Natural killer cell (primary cell): Measurements from ENCODE around the gene CCDC97. TPM values are rescaled to one million over a fixed set of nuclear protein-coding genes. Genes with fewer than 3 reads are reported as not detected.

Experiments used
- ATAC-seq, 3 donors: fragments of 150-1000 bp in 2 of 3; fragments of 200-7000 bp in 1 of 3; cut with Tn5 transposase; 1 replicate in 1 of 3; 2 replicates in 2 of 3; pipeline ENCODE4 v1.10.0; 2021; ENCODE audit warnings: mild to moderate bottlenecking in 2 of 3, moderate library complexity in 2 of 3
- DNase-seq, 2 donors: peaks; one replicate each; pipeline versions ENCODE4 v3.0.0 to v3.0.0-alpha.2; 2013 to 2021; ENCODE audit warnings: mixed read lengths in 1 of 2
- H3K27ac ChIP-seq: one replicate; pipeline ENCODE4 v1.5.1; 2013; ENCODE audit warnings: mild to moderate bottlenecking, low read length
- H3K27me3 ChIP-seq: one replicate; pipeline ENCODE4 v1.6.1; 2013; ENCODE audit warnings: low read length; ENCODE audit not compliant: control insufficient read depth, insufficient read depth
- H3K36me3 ChIP-seq: one replicate; pipeline ENCODE4 v1.6.1; 2013; ENCODE audit warnings: low read length; ENCODE audit not compliant: control insufficient read depth, insufficient read depth
- H3K4me1 ChIP-seq: one replicate; pipeline ENCODE4 v1.6.1; 2013; ENCODE audit warnings: low read length; ENCODE audit not compliant: control insufficient read depth, insufficient read depth
- H3K4me3 ChIP-seq: one replicate; pipeline ENCODE4 v1.5.1; 2013; ENCODE audit warnings: low read length
- H3K9me3 ChIP-seq: one replicate; pipeline ENCODE4 v1.6.1; 2013; ENCODE audit warnings: low read length; ENCODE audit not compliant: control insufficient read depth, insufficient read depth
- H3K27ac Mint-ChIP-seq, 2 donors: one replicate each; pipeline ENCODE4 v1.8.0; 2022; ENCODE audit warnings: mild to moderate bottlenecking in 2 of 2, mixed read lengths in 2 of 2, moderate library complexity in 1 of 2
- H3K27me3 Mint-ChIP-seq, 2 donors: one replicate each; pipeline ENCODE4 v1.8.0; 2022; ENCODE audit warnings: low read depth in 2 of 2, mixed read lengths in 2 of 2
- H3K36me3 Mint-ChIP-seq: one replicate; pipeline ENCODE4 v1.8.0; 2022; ENCODE audit warnings: mixed read lengths
- H3K4me1 Mint-ChIP-seq, 2 donors: one replicate each; pipeline ENCODE4 v1.8.0; 2022; ENCODE audit warnings: mixed read lengths in 2 of 2
- H3K4me3 Mint-ChIP-seq: one replicate; pipeline ENCODE4 v1.8.0; 2022; ENCODE audit warnings: mild to moderate bottlenecking, moderate library complexity, mixed read lengths
- H3K9me3 Mint-ChIP-seq, 2 donors: one replicate each; pipeline ENCODE4 v1.8.0; 2022; ENCODE audit warnings: mixed read lengths in 2 of 2
- WGBS: methylation state at CpG from one replicate; pipeline ENCODE4 v1.1.7; 2013; ENCODE audit warnings: missing lambda C conversion rate; ENCODE audit not compliant: insufficient coverage; 5-methylcytosine and 5-hydroxymethylcytosine counted together
- intact Hi-C: fragments of 100-400 bp; cut with micrococcal nuclease; formaldehyde crosslinking; loops from one replicate; pipeline ENCODE4 v1.14.2; 2022
- total RNA-seq, 4 donors: library from RNA; stranded (reverse); fragments of 120-200 nt in 1 of 4; gene quantifications; one replicate each; pipeline versions ENCODE4 v1.2.3 to v1.2.4, GENCODE V29; 2013 to 2022
- TF ChIP-seq, protein P1 (sequence below): fragments of 200-600 bp; IDR thresholded peaks from one replicate; pipeline ENCODE4 v1.8.0; 2022; ENCODE audit warnings: antibody characterized with exemption

CCDC97 gene
- total RNA-seq, 3 donors from 2014 or later (not counting 1 experiment from before 2014, with no cell fraction given), result 41.1 to 44.3 (median 44.0) TPM

DNA sequence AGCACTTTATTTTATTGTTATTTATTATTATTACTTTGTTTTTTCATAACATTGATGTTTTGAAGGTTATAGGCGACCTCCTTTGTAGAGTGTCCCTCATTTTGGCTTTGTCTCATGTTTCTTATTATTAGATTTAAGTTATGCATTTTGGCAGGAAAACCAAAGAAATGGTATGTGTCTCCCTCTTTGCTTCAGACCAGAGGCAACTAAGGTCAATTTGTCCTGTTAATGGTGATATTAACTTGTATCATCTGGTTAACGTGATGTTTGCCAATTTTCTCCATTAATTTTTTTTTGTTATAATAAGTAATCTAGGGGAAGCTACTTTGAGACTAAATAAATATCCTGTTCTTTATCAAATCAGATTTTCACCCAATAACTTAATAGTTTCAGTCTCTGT, 62.5 kb downstream of the CCDC97 start:
- ATAC-seq (no peak), DNase-seq (no peak)
- Histone ChIP-seq H3K36me3 (no peaks in the 10 kb centered on the region), H3K27me3 (no peaks in the 10 kb centered on the region), H3K27ac (no peak overlapping the region), H3K4me3 (no peak overlapping the region), H3K4me1 (peaks cover 15% of the 10 kb centered on the region), H3K9me3 (no peaks in the 10 kb centered on the region)
- no peaks in the 10 kb centered on the region for H3K9me3 Mint-ChIP-seq
- no peak overlapping the region for H3K27ac Mint-ChIP-seq
- no peaks in the 10 kb centered on the region for H3K36me3 Mint-ChIP-seq
- H3K4me1 Mint-ChIP-seq, result peaks cover 9 to 24% of the 10 kb centered on the region in 2 donors
- no peak overlapping the region for H3K4me3 Mint-ChIP-seq
- 100% methylated on average over 1 of the region's 2 CpGs for WGBS
- intact Hi-C loops, result no loop called here
- TF ChIP-seq, protein P1, sequence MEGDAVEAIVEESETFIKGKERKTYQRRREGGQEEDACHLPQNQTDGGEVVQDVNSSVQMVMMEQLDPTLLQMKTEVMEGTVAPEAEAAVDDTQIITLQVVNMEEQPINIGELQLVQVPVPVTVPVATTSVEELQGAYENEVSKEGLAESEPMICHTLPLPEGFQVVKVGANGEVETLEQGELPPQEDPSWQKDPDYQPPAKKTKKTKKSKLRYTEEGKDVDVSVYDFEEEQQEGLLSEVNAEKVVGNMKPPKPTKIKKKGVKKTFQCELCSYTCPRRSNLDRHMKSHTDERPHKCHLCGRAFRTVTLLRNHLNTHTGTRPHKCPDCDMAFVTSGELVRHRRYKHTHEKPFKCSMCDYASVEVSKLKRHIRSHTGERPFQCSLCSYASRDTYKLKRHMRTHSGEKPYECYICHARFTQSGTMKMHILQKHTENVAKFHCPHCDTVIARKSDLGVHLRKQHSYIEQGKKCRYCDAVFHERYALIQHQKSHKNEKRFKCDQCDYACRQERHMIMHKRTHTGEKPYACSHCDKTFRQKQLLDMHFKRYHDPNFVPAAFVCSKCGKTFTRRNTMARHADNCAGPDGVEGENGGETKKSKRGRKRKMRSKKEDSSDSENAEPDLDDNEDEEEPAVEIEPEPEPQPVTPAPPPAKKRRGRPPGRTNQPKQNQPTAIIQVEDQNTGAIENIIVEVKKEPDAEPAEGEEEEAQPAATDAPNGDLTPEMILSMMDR, result no peak
- no peaks in the 10 kb centered on the region for H3K27me3 Mint-ChIP-seq

DNA sequence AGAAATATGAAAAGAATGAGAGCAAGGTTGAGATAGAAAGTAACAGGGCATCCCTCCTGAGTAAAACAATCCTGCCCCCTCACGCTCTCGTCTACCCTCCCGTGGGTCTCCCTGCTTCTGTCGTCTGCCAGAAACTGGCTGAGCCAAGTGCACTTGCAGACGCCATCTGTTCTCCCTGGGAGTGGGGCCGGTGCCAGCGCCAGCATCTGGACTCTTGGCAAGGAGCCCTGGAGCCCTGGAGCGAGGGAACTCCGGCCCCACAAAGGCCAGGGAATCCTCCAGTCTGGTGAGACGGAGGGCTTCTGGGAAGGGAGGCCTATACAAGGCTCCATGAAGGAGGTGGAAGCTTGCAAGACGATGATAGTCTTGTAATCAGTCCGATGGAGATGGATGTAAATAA, 64.0 kb downstream of the CCDC97 start:
- intact Hi-C loops, result no loop called here
- no peaks in the 10 kb centered on the region for H3K36me3 ChIP-seq
- H3K4me3 Mint-ChIP-seq, result no peak overlapping the region
- H3K27me3 ChIP-seq, result no peaks in the 10 kb centered on the region
- H3K4me3 ChIP-seq, result no peak overlapping the region
- H3K9me3 ChIP-seq, result no peaks in the 10 kb centered on the region
- no peak for ATAC-seq
- no peaks in the 10 kb centered on the region for H3K9me3 Mint-ChIP-seq
- no peak overlapping the region for H3K27ac Mint-ChIP-seq
- DNase-seq, result no peak
- 96% methylated on average over 10 of the region's 12 CpGs for WGBS
- TF ChIP-seq, protein P1, result no peak
- peaks cover 19% of the 10 kb centered on the region for H3K4me1 ChIP-seq
- no peaks in the 10 kb centered on the region for H3K36me3 Mint-ChIP-seq
- peaks cover 9 to 30% of the 10 kb centered on the region in 2 donors for H3K4me1 Mint-ChIP-seq
- H3K27ac ChIP-seq, result no peak overlapping the region
- H3K27me3 Mint-ChIP-seq, result no peaks in the 10 kb centered on the region

Other genes starting within 250 kb of the CCDC97 start
- gene CYP2A13, start 221.7 kb upstream of the CCDC97 start, total RNA-seq, result not detected
- 1 to 10 TPM in 2 of 3 donors, under 1 TPM in 1; 0.93 to 4.7 (median 4.5) TPM for gene CYP2F1, start 195.7 kb upstream of the CCDC97 start, total RNA-seq
- 1 to 10 TPM in 1 of 3 donors, under 1 TPM in 2; 0.78 to 1.6 (median 0.84) TPM for gene CYP2S1, start 117.0 kb upstream of the CCDC97 start, total RNA-seq
- gene AXL, start 90.9 kb upstream of the CCDC97 start, total RNA-seq, result under 1 TPM in 2 of 3 donors, not detected in 1; 0.16 to 0.70 TPM
- 100 to 1,000 TPM; 279 to 360 (median 315) TPM for gene HNRNPUL1, start 45.8 kb upstream of the CCDC97 start, total RNA-seq
- gene TGFB1, start 43.8 kb downstream of the CCDC97 start, total RNA-seq, result 100 to 1,000 TPM; 682 to 761 (median 729) TPM
- gene B9D2, start 54.0 kb downstream of the CCDC97 start, total RNA-seq, result 10 to 100 TPM; 18.1 to 22.2 (median 18.7) TPM
- gene TMEM91, start 66.4 kb downstream of the CCDC97 start, total RNA-seq, result 10 to 100 TPM; 13.6 to 22.8 (median 20.8) TPM
- gene EXOSC5, start 87.2 kb downstream of the CCDC97 start, total RNA-seq, result 10 to 100 TPM in 1 of 3 donors, 1 to 10 TPM in 2; 9.0 to 11.6 (median 9.5) TPM
- 10 to 100 TPM; 26.5 to 29.0 (median 28.3) TPM for gene BCKDHA, start 87.6 kb downstream of the CCDC97 start, total RNA-seq
- gene B3GNT8, start 117.2 kb downstream of the CCDC97 start, total RNA-seq, result 1 to 10 TPM; 1.5 to 2.5 (median 2.1) TPM
- gene DMAC2, start 129.7 kb downstream of the CCDC97 start, total RNA-seq, result 10 to 100 TPM; 25.4 to 32.5 (median 29.5) TPM
- gene ERICH4, start 133.0 kb downstream of the CCDC97 start, total RNA-seq, result not detected